Gastrocnemius medialis (tissue), 4 donors: ENCODE results near the gene THOC3.
"Not testable (repeated sequence)": the region's sequence is repeated elsewhere in the genome, so short reads cannot be mapped to it uniquely, and the experiment has no call there.

Experiments used
- CTCF ChIP-seq, 5 experiments: fragments of 450-650 bp in 3 of 5; fragments of 200-600 bp in 2 of 5; sonication (generic) in 2 of 5; IDR thresholded peaks in 4 of 5; conservative IDR thresholded peaks in 1 of 5; 1 replicate in 4 of 5; 2 replicates in 1 of 5; pipeline ENCODE4 v1.5.1; 2016 to 2019; ENCODE audit warnings: antibody characterized with exemption in 5 of 5, mild to moderate bottlenecking in 3 of 5, moderate library complexity in 3 of 5
- POLR2A ChIP-seq, 2 donors: fragments of 450-650 bp; IDR thresholded peaks; one replicate each; pipeline ENCODE4 v1.6.1; 2017; ENCODE audit warnings: antibody characterized with exemption in 2 of 2, mild to moderate bottlenecking in 2 of 2, moderate library complexity in 2 of 2

GRCh38 chr5:176011088-176011487 lies 43.0 kb upstream of the THOC3 start:
- not testable (repeated sequence) for TF ChIP-seq CTCF (IDR thresholded peaks at IDR 0.05 in 4 of 5, conservative IDR thresholded peaks at IDR 0.05 in 1 of 5); POLR2A (IDR thresholded peaks at IDR 0.05)
